GM21528 (cell line): ENCODE results near the gene STK11IP.

ENCODE experiments used
- ATAC-seq: cut with Tn5 transposase; IDR thresholded peaks from one replicate; pipeline ENCODE4 v1.9.1; 2021; ENCODE audit warnings: mild to moderate bottlenecking, moderate library complexity; ENCODE audit not compliant: unreplicated experiment, low FRiP score

Gene STK11IP

GRCh38 chr2:219561179-219562048, 36.2 kb upstream of the STK11IP start:
- ATAC-seq: no peak

- no peak for ATAC-seq
Observed at GRCh38 chr2:219562049-219563020, 35.3 kb upstream of the STK11IP start.

GRCh38 chr2:219563271-219563928, 34.3 kb upstream of the STK11IP start:
- ATAC-seq: no peak

GRCh38 chr2:219565130-219566080, 32.3 kb upstream of the STK11IP start:
- no peak for ATAC-seq

GRCh38 chr2:219566640-219567039, 31.0 kb upstream of the STK11IP start:
- no peak for ATAC-seq

GRCh38 chr2:219567131-219567530, 30.5 kb upstream of the STK11IP start:
- ATAC-seq: no peak

GRCh38 chr2:219567791-219568361, 29.8 kb upstream of the STK11IP start:
- ATAC-seq: no peak

- no peak for ATAC-seq
Observed at GRCh38 chr2:219569041-219569440, 28.6 kb upstream of the STK11IP start.

- no peak for ATAC-seq
Observed at GRCh38 chr2:219569635-219570034, 28.0 kb upstream of the STK11IP start.

GRCh38 chr2:219570194-219570923, 27.3 kb upstream of the STK11IP start:
- ATAC-seq: no peak

GRCh38 chr2:219570924-219571310, 26.7 kb upstream of the STK11IP start:
- no peak for ATAC-seq

GRCh38 chr2:219571311-219572236, 26.1 kb upstream of the STK11IP start, which contains the start of gene OBSL1:
TSS of gene OBSL1 (minus strand) at chr2:219571539. CDS start at chr2:219571232, 307 bp downstream.
- no peak for ATAC-seq

- ATAC-seq: no peak
Observed at GRCh38 chr2:219572237-219573001, 25.2 kb upstream of the STK11IP start, which contains the start of gene INHA. TSS of gene INHA (plus strand) at chr2:219572310. CDS start at chr2:219572375, 65 bp downstream.

GRCh38 chr2:219573166-219573565, 24.5 kb upstream of the STK11IP start:
- ATAC-seq: no peak

GRCh38 chr2:219574484-219575311, 23.0 kb upstream of the STK11IP start:
- no peak for ATAC-seq
